Measurements from ENCODE around the gene TTR. TPM values are rescaled to one million over a fixed set of nuclear protein-coding genes. Genes with fewer than 3 reads are reported as not detected.

Gene TTR
- total RNA-seq (2014; rRNA removed; shearing (Covaris generic)): not detected in 2 replicates

DNA sequence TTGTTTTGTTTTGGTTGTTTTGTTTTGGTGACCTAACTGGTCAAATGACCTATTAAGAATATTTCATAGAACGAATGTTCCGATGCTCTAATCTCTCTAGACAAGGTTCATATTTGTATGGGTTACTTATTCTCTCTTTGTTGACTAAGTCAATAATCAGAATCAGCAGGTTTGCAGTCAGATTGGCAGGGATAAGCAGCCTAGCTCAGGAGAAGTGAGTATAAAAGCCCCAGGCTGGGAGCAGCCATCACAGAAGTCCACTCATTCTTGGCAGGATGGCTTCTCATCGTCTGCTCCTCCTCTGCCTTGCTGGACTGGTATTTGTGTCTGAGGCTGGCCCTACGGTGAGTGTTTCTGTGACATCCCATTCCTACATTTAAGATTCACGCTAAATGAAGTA is at the start of gene TTR:
TSS of gene TTR (plus strand) at position 250 of the 400 bp plus-strand sequence. CDS start at position 276, 26 bp downstream.

Other genes starting within 250 kb of the TTR start
- gene DSG4, start 215.1 kb upstream of the TTR start, total RNA-seq (2014; rRNA removed; shearing (Covaris generic)): not detected in 2 replicates
- not detected in 2 replicates for gene DSG3, start 144.1 kb upstream of the TTR start, total RNA-seq (2014; rRNA removed; shearing (Covaris generic))
- gene DSG2, start 93.7 kb upstream of the TTR start, total RNA-seq (2014; rRNA removed; shearing (Covaris generic)): 10.6 and 12.3 TPM in 2 replicates
- 6.1 and 8.6 TPM in 2 replicates for gene B4GALT6, start 92.7 kb downstream of the TTR start, total RNA-seq (2014; rRNA removed; shearing (Covaris generic))
- not detected in 2 replicates for gene SLC25A52, start 169.0 kb downstream of the TTR start, total RNA-seq (2014; rRNA removed; shearing (Covaris generic))

Data from A375 (cell line).